SK-N-SH treated with all-trans-retinoic acid at 6 μM for 48 hours (cell line): Measurements from ENCODE around the gene CALHM4.
"Not testable (repeated sequence)": the region's sequence is repeated elsewhere in the genome, so short reads cannot be mapped to it uniquely, and the experiment has no call there.

Source experiments
- ATAC-seq: fragments of 200-7000 bp; cut with Tn5 transposase; 3 replicates; pipeline ENCODE4 v1.9.1; 2020; ENCODE audit warnings: mild to moderate bottlenecking, moderate library complexity
- BACH2 ChIP-seq: fragments of 250-450 bp; sonication (Bioruptor Pico); IDR thresholded peaks from 2 replicates; pipeline ENCODE4 v1.9.0; 2021; ENCODE audit warnings: mild to moderate bottlenecking, borderline replicate concordance
- CREB5 ChIP-seq: fragments of 250-450 bp; sonication (Bioruptor Pico); IDR thresholded peaks from 2 replicates; pipeline ENCODE4 v1.5.1; 2020; ENCODE audit warnings: low read depth, mild to moderate bottlenecking, moderate library complexity
- CSDC2 ChIP-seq: fragments of 250-450 bp; sonication (Bioruptor Pico); IDR thresholded peaks from 2 replicates; pipeline ENCODE4 v1.5.0; 2020; ENCODE audit warnings: mild to moderate bottlenecking, moderate library complexity
- ESRRG ChIP-seq: fragments of 250-450 bp; sonication (Bioruptor Pico); IDR thresholded peaks from 2 replicates; pipeline ENCODE4 v1.6.1; 2021; ENCODE audit warnings: mild to moderate bottlenecking
- GLIS3 ChIP-seq: fragments of 250-450 bp; sonication (Bioruptor Pico); IDR thresholded peaks from 2 replicates; pipeline ENCODE4 v1.5.0; 2020; ENCODE audit warnings: mild to moderate bottlenecking, moderate library complexity
- ISL1 ChIP-seq: fragments of 250-450 bp; sonication (Bioruptor Pico); IDR thresholded peaks from 2 replicates; pipeline ENCODE4 v2.1.2; 2022; ENCODE audit warnings: mild to moderate bottlenecking, moderate library complexity
- OSR1 ChIP-seq: fragments of 250-450 bp; sonication (Bioruptor Pico); IDR thresholded peaks from 2 replicates; pipeline ENCODE4 v1.8.0; 2022; ENCODE audit warnings: moderate library complexity, mild to moderate bottlenecking, inconsistent platforms
- PATZ1 ChIP-seq: fragments of 250-450 bp; sonication (Bioruptor Pico); IDR thresholded peaks from 2 replicates; pipeline ENCODE4 v1.8.0; 2020; ENCODE audit warnings: mild to moderate bottlenecking, moderate library complexity, borderline replicate concordance
- PPARA ChIP-seq: fragments of 250-450 bp; sonication (Bioruptor Pico); IDR thresholded peaks from 2 replicates; pipeline ENCODE4 v1.5.0; 2020; ENCODE audit warnings: mild to moderate bottlenecking, borderline replicate concordance
- RARB ChIP-seq: fragments of 250-450 bp; sonication (Bioruptor Pico); IDR thresholded peaks from 2 replicates; pipeline ENCODE4 v1.8.0; 2021; ENCODE audit warnings: mild to moderate bottlenecking, moderate library complexity
- SNAI2 ChIP-seq: fragments of 250-450 bp; sonication (Bioruptor Pico); IDR thresholded peaks from 2 replicates; pipeline ENCODE4 v1.5.0; 2020; ENCODE audit warnings: mild to moderate bottlenecking, moderate library complexity
- TCF4 ChIP-seq: fragments of 250-450 bp; sonication (Bioruptor Pico); IDR thresholded peaks from 2 replicates; pipeline ENCODE4 v1.8.0; 2021; ENCODE audit warnings: mild to moderate bottlenecking, moderate library complexity, borderline replicate concordance
- TOX ChIP-seq: fragments of 250-450 bp; sonication (Bioruptor Pico); IDR thresholded peaks from 2 replicates; pipeline ENCODE4 v1.8.0; 2021; ENCODE audit warnings: mild to moderate bottlenecking, moderate library complexity, borderline replicate concordance
- ZFP3 ChIP-seq: fragments of 250-450 bp; sonication (Bioruptor Pico); IDR thresholded peaks from 2 replicates; pipeline ENCODE4 v1.5.0; 2020; ENCODE audit warnings: mild to moderate bottlenecking, moderate library complexity
- ZFP30 ChIP-seq: fragments of 450-650 bp; formaldehyde crosslinking; IDR thresholded peaks from 2 replicates; pipeline ENCODE4 v1.5.0; 2022; ENCODE audit warnings: mild to moderate bottlenecking, moderate library complexity
- ZNF565 ChIP-seq: fragments of 450-650 bp; formaldehyde crosslinking; conservative IDR thresholded peaks from 2 replicates; pipeline ENCODE4 v1.5.0; 2020; ENCODE audit warnings: low read depth, mild to moderate bottlenecking, moderate library complexity
- ZNF70 ChIP-seq: fragments of 450-650 bp; formaldehyde crosslinking; IDR thresholded peaks from 2 replicates; pipeline ENCODE4 v1.5.0; 2020; ENCODE audit warnings: mild to moderate bottlenecking, moderate library complexity
- ZNF8 ChIP-seq: fragments of 450-650 bp; formaldehyde crosslinking; IDR thresholded peaks from 2 replicates; pipeline ENCODE4 v1.5.0; 2020; ENCODE audit warnings: mild to moderate bottlenecking, moderate library complexity
- TF ChIP-seq, protein P1 (sequence below): fragments of 250-450 bp; sonication (Bioruptor Pico); IDR thresholded peaks from 2 replicates; pipeline ENCODE4 v1.5.0; 2020; ENCODE audit warnings: mild to moderate bottlenecking, moderate library complexity

Gene CALHM4

DNA sequence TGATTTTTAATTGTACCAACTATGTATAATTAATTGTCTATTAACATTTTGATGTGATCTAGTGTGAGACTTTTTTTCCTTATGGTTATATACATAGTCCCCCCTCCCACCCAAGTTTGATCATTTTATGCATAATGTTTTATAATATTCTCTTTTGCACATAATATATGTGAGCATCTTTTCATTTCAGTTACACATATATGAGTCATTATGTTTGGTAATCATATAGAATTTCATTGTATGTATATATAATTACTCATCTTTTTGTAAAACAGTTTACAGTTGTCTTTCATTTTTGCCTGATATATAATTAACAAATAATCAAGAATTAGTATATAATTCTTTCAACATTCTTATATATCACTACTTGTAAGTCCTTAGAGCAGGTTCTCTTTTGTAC, 32.7 kb downstream of the CALHM4 start:
- no peak for ATAC-seq
- no peak for TF ChIP-seq ZNF8 (CRISPR knock-in tag)
- TF ChIP-seq CREB5 (CRISPR knock-in tag), result no peak
- TF ChIP-seq, protein P1, sequence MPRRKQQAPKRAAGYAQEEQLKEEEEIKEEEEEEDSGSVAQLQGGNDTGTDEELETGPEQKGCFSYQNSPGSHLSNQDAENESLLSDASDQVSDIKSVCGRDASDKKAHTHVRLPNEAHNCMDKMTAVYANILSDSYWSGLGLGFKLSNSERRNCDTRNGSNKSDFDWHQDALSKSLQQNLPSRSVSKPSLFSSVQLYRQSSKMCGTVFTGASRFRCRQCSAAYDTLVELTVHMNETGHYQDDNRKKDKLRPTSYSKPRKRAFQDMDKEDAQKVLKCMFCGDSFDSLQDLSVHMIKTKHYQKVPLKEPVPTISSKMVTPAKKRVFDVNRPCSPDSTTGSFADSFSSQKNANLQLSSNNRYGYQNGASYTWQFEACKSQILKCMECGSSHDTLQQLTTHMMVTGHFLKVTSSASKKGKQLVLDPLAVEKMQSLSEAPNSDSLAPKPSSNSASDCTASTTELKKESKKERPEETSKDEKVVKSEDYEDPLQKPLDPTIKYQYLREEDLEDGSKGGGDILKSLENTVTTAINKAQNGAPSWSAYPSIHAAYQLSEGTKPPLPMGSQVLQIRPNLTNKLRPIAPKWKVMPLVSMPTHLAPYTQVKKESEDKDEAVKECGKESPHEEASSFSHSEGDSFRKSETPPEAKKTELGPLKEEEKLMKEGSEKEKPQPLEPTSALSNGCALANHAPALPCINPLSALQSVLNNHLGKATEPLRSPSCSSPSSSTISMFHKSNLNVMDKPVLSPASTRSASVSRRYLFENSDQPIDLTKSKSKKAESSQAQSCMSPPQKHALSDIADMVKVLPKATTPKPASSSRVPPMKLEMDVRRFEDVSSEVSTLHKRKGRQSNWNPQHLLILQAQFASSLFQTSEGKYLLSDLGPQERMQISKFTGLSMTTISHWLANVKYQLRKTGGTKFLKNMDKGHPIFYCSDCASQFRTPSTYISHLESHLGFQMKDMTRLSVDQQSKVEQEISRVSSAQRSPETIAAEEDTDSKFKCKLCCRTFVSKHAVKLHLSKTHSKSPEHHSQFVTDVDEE (CRISPR knock-in tag), result no peak
- no peak for TF ChIP-seq ZNF565 (CRISPR knock-in tag)
- no peak for TF ChIP-seq ZFP30 (CRISPR knock-in tag)
- no peak for TF ChIP-seq SNAI2
- TF ChIP-seq PATZ1 (CRISPR knock-in tag), result no peak
- TF ChIP-seq GLIS3, result no peak

- TF ChIP-seq RARB (CRISPR knock-in tag), result no peak
- ATAC-seq, result no peak
Observed at GRCh38 chr6:116586738-116587137, 33.2 kb downstream of the CALHM4 start.

DNA sequence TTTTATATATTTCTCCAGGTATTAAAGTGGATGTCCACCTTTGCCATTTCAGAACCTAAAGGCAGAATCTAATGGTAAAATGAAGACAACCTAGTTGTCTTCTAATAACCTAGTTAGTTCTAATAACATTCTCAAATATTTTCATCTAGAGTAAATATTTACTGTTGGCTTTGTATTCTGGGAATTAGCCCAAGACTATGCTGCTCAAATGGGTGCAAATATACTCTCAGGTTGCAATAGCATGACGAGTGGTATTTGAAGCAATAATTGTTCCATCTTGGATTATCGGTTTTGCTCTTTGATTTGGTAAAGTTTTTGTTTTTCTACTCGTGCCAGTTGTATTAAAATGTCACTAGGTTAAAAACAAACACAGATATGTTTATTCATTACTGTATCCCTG, 41.7 kb downstream of the CALHM4 start:
- TF ChIP-seq, protein P1 (CRISPR knock-in tag), result no peak
- no peak for TF ChIP-seq ZNF565 (CRISPR knock-in tag)
- no peak for TF ChIP-seq RARB (CRISPR knock-in tag)
- TF ChIP-seq CSDC2 (CRISPR knock-in tag), result no peak
- no peak for TF ChIP-seq ZNF70 (CRISPR knock-in tag)
- TF ChIP-seq ESRRG, result no peak
- TF ChIP-seq ISL1 (CRISPR knock-in tag), result no peak
- TF ChIP-seq OSR1 (CRISPR knock-in tag), result no peak
- TF ChIP-seq, all 23 proteins: peak for 0
- ATAC-seq, result no peak

GRCh38 chr6:116596815-116597214, 43.3 kb downstream of the CALHM4 start:
- TF ChIP-seq SNAI2 (no peak), RARB (CRISPR knock-in tag) (no peak), ZNF565 (CRISPR knock-in tag) (no peak), ISL1 (CRISPR knock-in tag) (no peak), TOX (CRISPR knock-in tag) (no peak), PPARA (CRISPR knock-in tag) (no peak), GLIS3 (no peak), ESRRG (no peak), CREB5 (CRISPR knock-in tag) (no peak), BACH2 (CRISPR knock-in tag) (no peak), TCF4 (no peak), ZFP3 (no peak), ZNF70 (CRISPR knock-in tag) (no peak)
- ATAC-seq, result no peak; the same call in 2 of the 3 replicates

GRCh38 chr6:116603916-116604315, 50.4 kb downstream of the CALHM4 start:
- not testable (repeated sequence) for ATAC-seq

- not testable (repeated sequence) for ATAC-seq
Observed at GRCh38 chr6:116604868-116605267, 51.3 kb downstream of the CALHM4 start.
